GM12891 (cell line): Measurements from ENCODE around the gene SEPTIN12.

ENCODE experiments used
- POLR2A ChIP-seq: IDR thresholded peaks from 2 replicates; pipeline ENCODE4 v1.6.1; 2011; ENCODE audit warnings: low read depth, low read length, control low read depth
- POLR2AphosphoS5 ChIP-seq: IDR thresholded peaks from 2 replicates; pipeline ENCODE4 v1.6.1; 2011; ENCODE audit warnings: low read depth, low read length, control low read depth
- POU2F2 ChIP-seq: IDR thresholded peaks from 2 replicates; pipeline ENCODE4 v1.6.1; 2011; ENCODE audit warnings: low read depth, mild to moderate bottlenecking, control low read depth, low read length, moderate library complexity
- TAF1 ChIP-seq: IDR thresholded peaks from 2 replicates; pipeline ENCODE4 v1.6.1; 2011; ENCODE audit warnings: low read depth, low read length, control low read depth

DNA sequence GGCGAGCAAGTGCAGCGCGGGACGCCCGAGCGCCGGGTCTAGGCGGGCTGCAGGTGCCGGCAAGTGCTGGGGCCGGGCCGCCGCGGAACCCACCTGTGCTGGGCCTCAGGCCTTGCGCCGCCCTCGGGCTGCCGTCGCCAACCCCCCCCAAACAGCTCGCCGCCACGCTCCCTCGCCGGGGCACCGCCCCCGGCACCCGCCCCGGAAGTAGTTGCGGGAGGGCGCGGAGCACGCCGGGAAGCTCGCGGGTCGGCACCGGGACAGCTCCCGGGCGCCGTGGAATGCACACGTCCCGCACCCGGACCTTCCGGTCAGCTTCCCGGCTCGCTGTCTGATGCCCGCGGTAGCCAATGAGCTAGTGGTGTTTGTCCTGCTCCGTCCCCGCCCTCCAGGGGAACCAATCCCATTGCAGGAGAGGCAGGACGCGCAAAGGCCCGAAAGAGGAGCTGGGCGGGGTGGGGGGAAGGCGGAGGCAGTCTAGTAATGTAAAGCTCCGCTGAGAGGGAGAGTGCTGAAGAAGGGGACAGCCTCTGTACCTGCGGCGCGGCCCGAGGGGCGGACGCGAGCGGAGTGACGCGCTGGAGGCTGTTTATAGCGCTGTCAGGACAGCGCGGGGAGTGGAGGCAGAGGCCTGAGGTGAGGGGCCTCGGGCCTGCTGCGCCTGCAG lies 53.9 kb downstream of the SEPTIN12 start, which contains the start of the genes ANKS3 and DNAAF8:
- TF ChIP-seq POLR2A (0 out of 2 replicates have a peak, but pooled peaks have one; percentile 23), POLR2AphosphoS5 (no peak), POU2F2 (no peak), TAF1 (no peak)
